ENCODE measurements around the gene STOX1.

GRCh38 chr10:68800211-68800610 lies 27.1 kb upstream of the STOX1 start:
- TF ChIP-seq, protein P1, sequence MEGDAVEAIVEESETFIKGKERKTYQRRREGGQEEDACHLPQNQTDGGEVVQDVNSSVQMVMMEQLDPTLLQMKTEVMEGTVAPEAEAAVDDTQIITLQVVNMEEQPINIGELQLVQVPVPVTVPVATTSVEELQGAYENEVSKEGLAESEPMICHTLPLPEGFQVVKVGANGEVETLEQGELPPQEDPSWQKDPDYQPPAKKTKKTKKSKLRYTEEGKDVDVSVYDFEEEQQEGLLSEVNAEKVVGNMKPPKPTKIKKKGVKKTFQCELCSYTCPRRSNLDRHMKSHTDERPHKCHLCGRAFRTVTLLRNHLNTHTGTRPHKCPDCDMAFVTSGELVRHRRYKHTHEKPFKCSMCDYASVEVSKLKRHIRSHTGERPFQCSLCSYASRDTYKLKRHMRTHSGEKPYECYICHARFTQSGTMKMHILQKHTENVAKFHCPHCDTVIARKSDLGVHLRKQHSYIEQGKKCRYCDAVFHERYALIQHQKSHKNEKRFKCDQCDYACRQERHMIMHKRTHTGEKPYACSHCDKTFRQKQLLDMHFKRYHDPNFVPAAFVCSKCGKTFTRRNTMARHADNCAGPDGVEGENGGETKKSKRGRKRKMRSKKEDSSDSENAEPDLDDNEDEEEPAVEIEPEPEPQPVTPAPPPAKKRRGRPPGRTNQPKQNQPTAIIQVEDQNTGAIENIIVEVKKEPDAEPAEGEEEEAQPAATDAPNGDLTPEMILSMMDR (IDR thresholded peaks at IDR 0.05): no peak
- TF ChIP-seq POLR2A (IDR thresholded peaks at IDR 0.05): no peak
